Loucy (cell line): ENCODE measurements around the gene HOXC13.

Source experiments
- EZH2phosphoT487 ChIP-seq: fragments of 200-600 bp; IDR thresholded peaks from 2 replicates; pipeline ENCODE4 v1.6.1; 2018; ENCODE audit warnings: antibody characterized with exemption, mild to moderate bottlenecking, moderate library complexity, borderline replicate concordance
- TF ChIP-seq, protein P1 (sequence below): fragments of 200-600 bp; sonication (generic); conservative IDR thresholded peaks from 2 replicates; pipeline ENCODE4 v1.5.1; 2014; ENCODE audit warnings: mild to moderate bottlenecking, antibody characterized with exemption, low read length

DNA sequence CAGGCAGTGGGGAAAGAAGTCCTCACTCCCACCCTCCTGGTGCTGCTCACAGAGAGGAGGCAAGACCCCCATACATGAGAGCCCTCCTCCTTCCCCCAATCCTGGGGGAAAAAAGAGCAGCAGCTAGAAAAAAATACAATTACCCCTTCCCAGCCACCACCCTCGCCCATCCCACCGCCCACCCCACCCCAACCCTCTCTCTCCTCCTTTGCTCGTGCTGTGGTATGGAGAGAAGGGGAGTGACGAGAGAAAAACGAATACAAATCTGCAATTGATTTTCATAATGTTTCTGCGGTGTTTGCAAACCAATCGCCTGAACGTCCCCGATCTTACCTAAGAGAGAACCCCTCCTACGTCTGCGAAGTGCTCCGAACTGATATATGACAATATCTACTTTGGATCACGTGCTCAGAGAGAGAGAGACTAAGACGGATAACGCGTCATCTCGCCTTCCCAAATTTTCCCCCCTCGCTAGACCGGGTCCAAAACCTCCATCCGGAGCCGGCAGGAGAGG, 34.1 kb downstream of the HOXC13 start, which contains the start of gene HOXC11:
- TF ChIP-seq, protein P1, sequence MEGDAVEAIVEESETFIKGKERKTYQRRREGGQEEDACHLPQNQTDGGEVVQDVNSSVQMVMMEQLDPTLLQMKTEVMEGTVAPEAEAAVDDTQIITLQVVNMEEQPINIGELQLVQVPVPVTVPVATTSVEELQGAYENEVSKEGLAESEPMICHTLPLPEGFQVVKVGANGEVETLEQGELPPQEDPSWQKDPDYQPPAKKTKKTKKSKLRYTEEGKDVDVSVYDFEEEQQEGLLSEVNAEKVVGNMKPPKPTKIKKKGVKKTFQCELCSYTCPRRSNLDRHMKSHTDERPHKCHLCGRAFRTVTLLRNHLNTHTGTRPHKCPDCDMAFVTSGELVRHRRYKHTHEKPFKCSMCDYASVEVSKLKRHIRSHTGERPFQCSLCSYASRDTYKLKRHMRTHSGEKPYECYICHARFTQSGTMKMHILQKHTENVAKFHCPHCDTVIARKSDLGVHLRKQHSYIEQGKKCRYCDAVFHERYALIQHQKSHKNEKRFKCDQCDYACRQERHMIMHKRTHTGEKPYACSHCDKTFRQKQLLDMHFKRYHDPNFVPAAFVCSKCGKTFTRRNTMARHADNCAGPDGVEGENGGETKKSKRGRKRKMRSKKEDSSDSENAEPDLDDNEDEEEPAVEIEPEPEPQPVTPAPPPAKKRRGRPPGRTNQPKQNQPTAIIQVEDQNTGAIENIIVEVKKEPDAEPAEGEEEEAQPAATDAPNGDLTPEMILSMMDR = no peak
- no peak for TF ChIP-seq EZH2phosphoT487
